NCI-H345 treated with DMSO at 0.1 percent for 48 hours (cell line): Measurements from ENCODE around the gene C2CD4C.
A peak's percentile ranks its signal among the peaks of the same experiment; 100 is the strongest.
"Not testable (repeated sequence)": the region's sequence is repeated elsewhere in the genome, so short reads cannot be mapped to it uniquely, and the experiment has no call there.

Experiments
- DNase-seq: peaks from one replicate; lab custom pipeline; 2025; ENCODE audit not compliant: unreplicated experiment; lab: John Stamatoyannopoulos, UW

The C2CD4C gene

DNA sequence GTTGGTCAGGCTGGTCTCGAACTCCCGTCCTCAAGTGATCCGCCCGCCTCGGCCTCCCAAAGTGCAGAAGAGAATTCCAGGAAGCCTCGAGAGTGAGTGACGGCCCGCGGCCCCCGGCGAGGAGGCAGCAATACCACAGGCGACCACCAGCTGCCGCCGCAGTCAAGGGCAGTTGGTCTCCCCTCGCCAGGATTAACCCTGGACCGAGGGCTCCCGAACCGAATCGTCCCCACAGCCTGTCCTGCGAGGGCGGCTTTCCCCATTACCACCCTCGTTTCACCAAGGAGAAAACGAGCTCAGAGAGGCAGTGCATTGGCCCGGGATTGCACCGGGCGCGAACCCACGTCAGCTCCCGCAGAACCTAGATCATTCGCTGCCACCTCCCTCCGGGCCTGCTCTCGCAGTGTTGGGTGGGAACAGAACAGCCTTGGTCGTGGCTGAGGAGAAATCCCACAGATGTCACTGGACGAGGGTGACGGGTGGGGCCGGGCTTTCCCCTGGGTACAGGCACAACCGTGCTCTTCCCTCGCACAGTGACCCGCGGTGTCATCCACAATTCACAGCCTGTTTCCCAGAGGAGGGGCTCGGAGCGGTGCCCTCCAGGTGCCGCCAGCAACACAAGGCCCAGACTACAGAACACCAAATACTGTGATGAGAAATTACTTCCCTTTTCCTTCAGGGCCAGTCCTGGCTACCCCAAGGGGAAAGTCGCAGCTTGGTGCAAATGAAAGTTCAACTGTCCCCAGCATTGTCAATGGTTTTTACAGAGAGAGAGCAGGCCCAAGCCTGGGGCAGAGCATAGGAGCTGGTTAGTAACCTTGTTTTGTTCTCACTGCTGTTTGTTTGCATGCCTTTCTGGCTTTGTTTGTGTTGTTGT, 24.8 kb downstream of the C2CD4C start:
- DNase-seq = no peak

DNA sequence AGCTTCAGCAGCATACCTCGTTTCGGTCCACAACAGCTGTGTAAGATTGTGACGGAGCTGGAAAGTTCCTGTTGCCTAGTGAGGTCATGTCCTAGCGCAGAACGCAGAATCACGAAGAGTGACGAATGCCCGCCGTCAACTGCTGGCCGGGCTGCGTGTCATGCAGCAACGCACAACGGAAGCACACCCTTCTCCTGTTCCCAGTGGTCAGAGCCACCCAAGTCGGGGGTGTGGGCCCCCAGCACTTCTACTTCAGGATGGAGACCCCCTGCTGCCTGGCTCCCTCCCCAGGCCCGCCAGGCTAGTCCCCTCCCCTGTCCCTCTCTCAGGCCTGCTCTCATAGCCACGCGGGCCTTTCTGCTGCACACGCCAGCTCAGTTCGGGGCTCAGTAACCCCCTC, 25.9 kb downstream of the C2CD4C start:
- DNase-seq = no peak

DNA sequence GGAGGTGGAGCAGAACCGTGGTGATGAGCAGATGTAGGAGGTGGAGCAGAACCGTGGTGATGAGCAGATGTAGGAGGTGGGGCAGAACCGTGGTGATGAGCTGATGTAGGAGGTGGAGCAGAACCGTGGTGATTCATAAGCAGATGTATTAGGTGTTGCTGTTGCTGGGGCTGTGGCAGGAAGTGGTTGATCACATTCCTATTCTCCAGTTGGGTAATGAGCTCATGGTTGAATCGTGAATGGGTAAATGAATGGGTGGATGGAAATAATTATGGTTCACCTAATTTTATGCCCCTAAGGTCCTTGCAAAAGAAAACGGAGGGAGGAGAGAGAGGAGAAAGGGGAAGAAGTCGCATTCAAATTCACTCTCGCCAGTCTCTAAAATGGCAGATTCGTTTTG, 26.4 kb downstream of the C2CD4C start:
- DNase-seq = not testable (repeated sequence)

DNA sequence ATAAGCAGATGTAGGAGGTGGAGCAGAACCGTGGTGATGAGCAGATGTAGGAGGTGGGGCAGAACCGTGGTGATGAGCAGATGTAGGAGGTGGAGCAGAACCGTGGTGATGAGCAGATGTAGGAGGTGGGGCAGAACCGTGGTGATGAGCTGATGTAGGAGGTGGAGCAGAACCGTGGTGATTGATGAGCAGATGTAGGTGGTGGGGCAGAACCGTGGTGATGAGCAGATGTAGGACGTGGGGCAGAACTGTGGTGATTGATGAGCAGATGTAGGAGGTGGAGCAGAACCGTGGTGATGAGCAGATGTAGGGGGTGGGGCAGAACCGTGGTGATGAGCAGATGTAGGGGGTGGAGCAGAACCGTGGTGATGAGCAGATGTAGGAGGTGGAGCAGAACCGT, 27.0 kb downstream of the C2CD4C start:
- DNase-seq = not testable (repeated sequence)

DNA sequence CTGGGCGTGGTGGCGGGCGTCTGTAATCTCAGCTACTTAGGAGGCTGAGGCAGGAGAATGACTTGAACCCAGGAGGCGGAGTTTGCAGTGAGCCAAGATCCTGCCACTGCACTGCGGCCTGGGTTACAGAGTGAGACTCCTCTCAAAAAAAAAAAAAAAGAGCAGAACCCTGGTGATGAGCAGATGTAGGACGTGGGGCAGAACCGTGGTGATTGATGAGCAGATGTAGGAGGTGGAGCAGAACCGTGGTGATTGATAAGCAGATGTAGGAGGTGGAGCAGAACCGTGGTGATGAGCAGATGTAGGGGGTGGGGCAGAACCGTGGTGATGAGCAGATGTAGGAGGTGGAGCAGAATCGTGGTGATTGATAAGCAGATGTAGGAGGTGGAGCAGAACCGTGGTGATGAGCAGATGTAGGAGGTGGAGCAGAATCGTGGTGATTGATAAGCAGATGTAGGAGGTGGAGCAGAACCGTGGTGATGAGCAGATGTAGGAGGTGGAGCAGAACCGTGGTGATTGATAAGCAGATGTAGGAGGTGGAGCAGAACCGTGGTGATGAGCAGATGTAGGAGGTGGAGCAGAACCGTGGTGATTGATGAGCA, 28.2 kb downstream of the C2CD4C start:
- not testable (repeated sequence) for DNase-seq

DNA sequence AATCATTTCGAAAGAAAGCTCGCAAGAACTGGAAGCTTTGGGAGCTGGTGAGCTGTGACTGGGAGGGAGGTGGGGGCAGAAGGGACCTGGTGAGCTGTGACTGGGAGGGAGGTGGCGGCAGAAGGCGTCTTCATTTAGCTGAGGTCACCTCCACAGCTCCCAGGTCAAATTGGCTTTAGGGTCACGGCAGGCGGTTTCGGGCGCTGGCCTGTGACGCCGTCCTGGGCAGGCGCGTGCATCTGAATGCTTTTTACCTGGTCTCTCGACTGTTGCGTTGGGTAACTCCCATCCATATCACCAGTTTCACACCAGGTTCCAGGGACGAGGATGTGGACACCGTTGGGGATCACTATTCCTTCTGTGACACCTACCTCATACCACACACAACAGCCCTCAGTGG, 29.2 kb downstream of the C2CD4C start:
- no peak for DNase-seq

DNA sequence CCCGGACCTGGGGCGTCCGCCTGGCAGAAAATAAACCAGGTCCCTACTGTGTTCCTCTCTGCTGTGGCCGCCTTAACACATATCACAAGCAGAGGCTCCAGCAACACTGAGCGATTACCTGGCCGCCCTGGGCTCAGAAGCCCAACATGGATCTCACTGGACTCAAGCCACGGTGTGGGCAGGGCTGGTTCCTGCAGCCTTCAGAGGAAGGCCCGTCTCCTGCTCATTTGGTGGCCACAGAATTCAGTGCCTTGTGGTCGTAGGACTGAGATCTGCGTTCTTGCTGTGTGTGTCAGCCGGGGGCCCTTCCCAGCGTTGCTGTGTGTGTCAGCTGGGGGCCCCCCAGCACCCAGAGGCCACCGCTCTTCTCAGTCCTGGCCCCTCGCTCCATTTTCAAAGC, 30.2 kb downstream of the C2CD4C start:
- DNase-seq = no peak

DNA sequence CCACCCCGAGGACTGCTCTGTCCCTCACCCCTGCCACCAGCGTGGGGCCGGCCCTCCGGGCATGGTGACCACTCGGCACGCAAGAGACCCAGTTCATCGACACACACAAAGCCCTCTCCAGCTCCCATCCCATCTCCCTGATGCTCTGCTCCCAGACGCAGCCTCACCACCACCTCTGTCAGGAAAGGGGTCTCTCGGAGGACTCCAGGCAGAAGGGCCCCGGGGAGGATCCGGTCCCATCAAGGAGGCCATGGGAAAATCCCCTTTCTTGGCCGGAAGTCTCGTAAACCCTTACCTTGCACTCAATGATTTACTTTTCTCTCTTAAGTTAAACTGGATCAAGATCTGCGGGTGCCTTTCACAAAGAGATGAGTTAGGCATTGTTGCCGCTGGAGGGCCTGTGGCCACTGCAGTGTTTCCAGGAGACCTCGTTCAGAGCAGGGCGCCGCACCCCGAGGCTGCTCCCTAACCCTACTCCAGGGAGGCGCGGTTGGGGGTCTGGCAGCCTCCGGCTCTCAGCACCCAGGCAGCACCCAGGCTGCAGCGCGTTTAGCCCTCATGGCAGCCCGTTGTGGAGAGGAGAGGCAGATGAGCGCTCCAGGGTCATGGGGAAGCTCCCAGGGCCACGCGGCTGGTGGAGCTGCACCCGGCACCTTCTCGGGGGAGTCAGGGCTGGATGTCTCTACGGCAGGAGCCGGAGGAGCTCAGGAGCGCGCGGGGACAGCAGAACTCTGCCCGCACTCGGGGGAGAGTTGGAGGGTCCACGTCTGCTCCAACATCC, 31.0 kb downstream of the C2CD4C start:
- no peak for DNase-seq

DNA sequence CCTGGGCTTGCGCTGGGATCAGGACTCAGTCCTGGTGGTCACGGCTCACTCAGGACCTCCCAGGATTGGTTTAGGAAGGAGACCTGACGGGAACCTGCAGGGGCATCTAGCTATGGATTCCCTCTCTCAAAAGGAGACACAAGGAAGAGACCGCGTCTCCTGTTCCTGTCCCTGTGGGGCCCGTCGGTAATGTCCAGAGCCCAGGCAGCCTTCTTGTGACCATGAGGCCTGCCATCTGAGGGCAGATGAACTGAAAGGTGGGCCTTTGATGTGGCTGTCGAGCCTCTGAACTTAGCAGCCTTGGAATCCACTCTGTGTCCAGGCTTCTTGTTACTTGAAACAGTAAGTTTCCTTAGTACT, 32.9 kb downstream of the C2CD4C start:
- DNase-seq = no peak

DNA sequence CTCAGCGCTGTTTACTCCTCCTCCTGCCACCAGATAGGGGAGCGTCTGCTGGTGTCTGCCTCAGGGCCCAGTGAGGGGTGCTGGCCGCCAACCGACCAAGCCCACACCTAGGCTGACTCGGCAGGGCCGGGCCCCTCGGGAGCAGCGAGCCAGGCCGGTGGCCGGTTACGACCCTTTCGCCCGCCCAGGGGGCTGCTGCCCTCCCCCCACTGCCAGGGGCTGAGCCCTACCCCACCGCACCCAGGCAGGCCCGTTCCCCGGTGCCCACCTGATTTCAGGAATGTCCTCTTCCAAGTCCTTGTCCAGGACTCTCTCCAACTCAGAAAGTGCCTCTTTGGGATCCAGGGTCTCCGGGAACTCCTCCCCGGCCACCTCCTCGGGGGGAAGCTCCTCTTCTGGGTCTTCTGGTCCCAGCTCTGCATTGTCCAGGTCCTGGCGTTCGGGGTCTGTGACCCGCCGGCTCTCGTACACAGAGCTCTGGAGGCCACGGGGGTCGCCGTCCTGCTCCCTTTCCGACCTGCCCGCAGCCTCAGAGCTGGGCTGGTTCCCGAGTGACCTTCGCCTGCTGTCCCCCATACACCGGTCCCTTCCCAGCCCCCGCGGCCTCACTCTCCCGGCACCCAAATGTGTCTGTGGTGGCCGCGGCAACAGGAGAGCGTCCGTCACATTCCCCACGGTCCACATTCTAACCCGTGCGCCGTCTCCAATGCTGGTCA, 33.4 kb downstream of the C2CD4C start:
- no peak for DNase-seq

DNA sequence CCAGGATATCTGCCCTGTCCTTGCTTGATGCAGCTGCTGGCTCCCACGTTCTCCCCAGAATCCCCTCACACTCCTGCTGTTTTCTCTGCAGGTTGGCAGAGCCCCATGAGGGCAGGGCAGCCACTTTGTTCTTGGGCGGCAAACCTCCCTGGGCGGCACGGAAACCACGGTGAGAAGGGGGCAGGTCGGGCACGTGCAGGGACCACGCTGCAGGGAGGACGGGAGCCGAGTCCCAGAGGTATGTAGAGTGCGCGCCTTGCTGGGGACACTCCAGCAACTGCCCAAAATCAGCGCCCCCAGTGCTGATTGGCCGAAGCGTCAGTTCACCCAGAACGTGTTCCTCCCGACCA, 34.1 kb downstream of the C2CD4C start:
- DNase-seq = no peak

DNA sequence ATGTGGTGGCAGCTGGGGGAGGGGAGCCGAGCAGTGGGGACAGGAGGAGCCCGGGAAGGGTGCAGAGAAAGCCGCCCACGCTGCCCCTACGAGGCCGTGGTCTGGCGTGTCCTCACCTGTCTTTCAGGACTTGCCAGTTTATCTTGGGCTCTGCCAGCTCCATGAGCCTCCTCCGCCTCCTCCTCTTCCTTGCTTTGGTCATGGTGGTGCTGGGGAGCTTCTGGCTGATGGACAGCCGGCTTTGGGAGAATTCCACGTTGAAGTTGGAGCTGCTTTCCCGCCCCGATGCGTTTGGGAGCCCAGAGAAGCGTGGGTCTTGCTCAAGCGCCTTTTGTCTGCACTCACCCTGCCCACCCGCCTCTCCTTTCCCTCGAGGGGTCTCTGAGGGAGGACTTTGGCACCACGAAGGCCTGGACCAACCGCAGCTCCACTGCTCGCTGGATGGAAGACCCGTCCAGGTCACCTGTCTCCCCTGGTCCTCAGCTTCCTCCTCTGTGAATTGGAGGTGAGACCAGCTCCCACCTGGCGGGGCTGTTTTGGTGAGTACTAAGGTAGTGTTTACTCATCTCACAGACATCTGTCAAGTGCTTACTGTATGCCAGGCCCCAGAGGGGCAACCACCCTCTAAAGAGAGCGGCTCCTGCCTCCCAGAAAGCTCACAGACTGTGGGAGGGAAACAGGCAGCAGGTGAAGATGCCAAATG, 34.6 kb downstream of the C2CD4C start:
- DNase-seq = peak; percentile 69

DNA sequence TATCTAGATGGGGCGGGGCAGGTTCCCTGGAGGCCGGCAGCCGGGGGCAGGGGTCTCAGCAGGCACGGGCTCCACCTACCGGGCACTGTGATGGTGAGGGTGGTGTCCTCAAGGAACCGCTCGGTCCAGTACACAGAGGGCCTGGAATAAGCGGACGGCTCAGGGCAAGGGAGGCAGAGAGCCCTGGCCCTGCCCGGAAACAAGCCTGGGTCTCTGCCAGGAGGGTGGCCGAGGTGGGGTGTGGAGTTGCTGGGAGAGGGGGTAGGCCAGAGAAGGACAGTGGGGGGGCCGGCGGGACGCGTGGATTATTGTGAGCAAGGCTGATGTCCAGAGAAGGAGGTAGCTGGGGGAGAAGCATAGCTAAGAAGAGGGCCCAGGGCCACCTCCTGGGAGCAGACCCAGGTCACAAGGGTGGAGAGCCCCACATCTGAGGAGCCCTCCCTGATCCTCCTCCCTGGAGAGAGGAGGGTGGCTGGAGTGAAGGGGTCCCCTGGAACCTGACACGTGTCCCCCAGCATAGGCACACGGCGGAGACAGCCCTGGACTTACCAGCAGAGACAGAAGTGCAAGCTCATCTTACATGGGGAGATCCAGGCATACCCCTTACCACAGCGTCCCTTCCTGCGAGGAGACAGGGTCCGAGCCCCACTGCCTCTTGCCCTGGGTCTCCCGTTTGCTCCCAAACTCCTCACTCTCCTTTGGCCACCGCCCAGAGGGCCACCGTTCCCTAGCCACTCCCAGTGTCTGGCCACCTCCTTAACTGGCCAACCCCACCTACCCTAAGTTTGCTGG, 35.4 kb downstream of the C2CD4C start:
- DNase-seq = no peak

DNA sequence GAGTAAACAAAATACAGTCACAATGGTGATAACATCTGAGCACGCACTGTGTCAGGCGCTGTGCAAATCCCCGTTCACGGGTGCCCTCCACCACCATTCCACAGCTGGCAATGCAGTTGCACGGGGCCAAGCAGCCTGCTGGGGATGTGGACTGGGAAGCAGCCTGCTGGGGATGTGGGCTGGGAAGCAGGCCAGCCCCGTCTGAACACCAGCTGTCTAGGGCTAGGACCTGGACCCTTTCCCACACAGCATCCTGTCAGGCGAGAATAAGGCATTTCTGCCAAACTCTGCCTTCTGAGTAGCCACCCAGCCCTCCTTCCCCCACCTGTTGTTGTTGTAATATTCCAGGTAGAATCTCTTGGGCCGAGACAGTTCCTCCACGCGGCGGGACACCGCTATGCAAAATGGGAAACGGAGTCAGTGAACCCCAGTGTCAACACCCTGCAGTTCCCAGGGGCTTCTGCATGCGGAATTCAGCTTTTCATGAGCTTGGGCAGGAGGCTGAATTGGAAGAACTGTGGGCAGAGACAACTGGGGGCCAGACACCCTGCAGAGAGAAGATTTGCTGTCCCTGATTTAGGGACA, 36.5 kb downstream of the C2CD4C start:
- DNase-seq = no peak

DNA sequence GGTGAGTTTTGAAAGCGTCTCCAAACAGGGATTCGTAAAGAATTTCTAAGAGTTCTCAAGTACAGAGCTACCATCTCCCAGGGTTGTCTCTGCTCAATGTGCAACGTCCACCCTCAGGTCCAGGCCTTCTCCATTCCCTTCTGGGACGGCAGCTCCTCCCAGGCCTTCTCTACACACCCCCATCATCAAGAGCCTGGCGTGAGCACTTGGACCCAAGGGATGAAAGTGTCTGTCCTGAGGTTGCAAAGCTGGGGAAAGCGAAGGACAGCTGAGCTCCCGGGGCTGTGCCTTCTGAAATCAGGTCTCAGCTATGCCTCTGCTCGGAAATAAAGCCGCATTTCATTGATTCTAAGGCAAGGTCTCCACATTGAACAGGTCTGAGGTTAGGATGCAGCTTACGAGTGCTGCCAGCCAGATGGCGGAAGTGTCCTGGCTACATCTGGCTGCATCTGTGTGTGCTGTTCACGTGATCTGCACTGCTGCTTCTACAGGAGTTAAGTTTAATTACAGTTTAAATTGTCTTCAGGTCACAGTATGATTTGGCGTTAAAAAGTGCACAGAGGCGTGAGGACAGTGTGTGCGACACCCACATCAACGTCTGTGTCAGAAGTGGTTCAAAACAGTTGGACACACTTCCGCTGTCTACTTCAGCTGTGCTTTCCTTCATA, 37.3 kb downstream of the C2CD4C start:
- no peak for DNase-seq

DNA sequence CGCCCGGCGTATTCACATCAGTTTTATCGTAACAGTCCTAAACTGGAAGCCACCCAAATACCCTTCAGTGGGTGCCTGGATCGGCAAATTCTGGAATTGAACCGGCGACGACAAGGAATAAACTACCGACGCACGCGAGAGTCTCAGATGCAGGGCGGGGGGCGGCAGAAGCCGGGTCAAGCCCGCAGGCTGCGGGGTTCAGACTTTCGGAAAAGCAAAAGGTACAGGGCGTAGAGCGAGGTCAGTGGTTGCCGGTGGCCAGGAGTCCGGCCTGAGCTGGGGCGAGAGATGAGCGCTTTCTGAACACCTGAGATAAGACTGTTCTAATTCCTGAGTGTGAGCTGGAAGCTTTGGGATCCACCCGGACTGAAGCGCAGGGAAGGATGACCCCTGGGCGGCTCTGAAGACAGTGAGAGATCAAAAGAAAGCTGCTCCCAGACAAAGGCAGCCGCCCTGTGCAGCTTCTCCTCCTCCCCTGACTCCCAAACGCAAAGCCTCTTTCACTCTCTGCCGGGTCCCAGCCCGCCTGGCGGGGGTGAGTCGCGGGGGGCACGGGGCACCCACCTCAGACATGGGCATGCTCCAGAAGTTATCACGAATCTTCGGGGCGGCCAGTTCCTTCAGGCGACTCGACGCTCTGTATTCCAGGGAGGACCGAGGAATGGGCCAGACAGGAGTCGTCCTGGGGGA, 38.2 kb downstream of the C2CD4C start:
- DNase-seq = no peak

DNA sequence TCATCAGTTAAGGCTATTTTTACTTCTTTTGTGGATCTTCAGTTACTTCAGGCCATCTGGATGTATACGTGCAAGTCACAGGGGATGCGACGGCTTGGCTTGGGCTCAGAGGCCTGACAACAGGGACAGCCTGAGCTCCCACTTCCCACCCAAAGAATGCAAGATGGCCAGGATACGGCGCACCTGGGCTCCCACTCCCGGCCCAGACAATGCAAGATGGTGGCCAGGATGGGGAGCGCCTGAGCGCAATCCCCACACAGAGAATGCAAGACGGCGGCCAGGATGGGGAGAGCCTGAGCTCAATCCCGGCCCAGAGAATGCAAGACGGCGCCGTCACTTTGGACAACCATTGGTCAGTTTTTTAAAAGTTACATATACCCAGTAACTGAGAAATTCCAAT, 39.1 kb downstream of the C2CD4C start:
- no peak for DNase-seq

DNA sequence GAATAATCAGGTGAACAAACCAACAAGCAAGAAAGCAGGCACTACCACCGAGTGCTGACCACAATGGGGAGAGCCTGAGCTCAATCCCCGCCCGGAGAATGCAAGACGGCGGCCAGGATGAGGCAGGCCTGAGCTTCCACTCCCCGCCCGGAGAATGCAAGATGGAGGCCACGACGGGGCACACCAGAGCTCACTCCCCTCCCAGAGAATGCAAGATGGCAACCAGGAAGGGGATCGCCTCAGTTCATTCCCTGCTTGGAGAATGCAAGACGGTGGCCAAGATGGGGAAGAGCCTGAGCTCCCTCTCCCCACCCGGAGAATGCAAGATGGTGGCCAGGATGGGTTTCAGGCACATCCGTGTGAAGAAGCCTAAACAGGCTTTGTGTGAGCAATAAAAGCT, 39.7 kb downstream of the C2CD4C start:
- DNase-seq = no peak

DNA sequence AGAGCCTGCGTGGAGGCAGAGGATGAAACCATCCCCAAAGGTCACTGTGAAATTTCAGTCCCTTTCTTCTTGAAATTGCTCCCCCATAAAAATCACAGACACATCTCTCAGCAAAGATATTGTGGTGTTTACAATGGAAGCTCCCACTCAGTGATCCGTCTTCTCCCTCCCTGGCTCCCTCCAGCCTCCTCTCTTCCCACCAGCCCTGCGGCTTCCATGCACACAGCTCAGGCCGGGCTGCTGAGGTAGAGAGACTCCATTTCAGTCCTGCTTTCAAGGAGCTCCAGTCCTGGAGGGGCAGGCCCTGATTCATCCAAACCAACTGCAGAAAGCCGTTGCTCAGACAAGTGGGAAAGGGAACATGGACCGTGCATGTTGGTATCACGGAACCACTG, 40.3 kb downstream of the C2CD4C start:
- DNase-seq = no peak
